GM12891 (cell line): ENCODE data around the gene ABCC10.

Experiments used
- POLR2A ChIP-seq: IDR thresholded peaks from 2 replicates; pipeline ENCODE4 v1.6.1; 2011; ENCODE audit warnings: low read depth, low read length, control low read depth
- POLR2AphosphoS5 ChIP-seq: IDR thresholded peaks from 2 replicates; pipeline ENCODE4 v1.6.1; 2011; ENCODE audit warnings: low read depth, low read length, control low read depth
- SPI1 ChIP-seq: IDR thresholded peaks from 2 replicates; pipeline ENCODE4 v1.6.1; 2011; ENCODE audit warnings: low read depth, low read length, control low read depth

GRCh38 chr6:43434001-43434840, 6.9 kb downstream of the ABCC10 start:
- TF ChIP-seq POLR2A (no peak), POLR2AphosphoS5 (no peak), SPI1 (no peak)
